HG03025 (cell line): ENCODE results near the gene CPA4.

Source experiments
- ATAC-seq: cut with Tn5 transposase; IDR thresholded peaks from one replicate; pipeline ENCODE4 v1.9.1; 2021; ENCODE audit warnings: mild to moderate bottlenecking, moderate library complexity; ENCODE audit not compliant: unreplicated experiment, low FRiP score

The CPA4 gene

DNA sequence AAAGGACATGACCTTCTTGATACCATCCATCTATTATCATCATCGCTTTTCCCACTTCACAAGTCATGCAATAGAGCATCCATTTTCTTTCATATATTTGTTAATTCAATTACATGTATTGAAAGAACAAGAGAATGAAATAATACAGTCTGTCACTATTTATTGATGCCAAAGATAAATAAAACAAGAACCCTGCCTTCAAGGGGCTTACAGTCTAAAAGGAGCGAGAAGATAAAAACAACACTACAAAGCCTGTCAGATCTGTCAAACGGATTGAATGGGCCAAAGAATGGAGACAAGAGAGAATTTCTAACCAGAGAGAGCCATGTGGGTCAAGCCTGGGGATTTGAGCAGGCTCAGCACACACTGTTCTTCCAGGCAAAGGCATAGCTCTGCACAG lies 67.6 kb downstream of the CPA4 start:
- ATAC-seq, result no peak

DNA sequence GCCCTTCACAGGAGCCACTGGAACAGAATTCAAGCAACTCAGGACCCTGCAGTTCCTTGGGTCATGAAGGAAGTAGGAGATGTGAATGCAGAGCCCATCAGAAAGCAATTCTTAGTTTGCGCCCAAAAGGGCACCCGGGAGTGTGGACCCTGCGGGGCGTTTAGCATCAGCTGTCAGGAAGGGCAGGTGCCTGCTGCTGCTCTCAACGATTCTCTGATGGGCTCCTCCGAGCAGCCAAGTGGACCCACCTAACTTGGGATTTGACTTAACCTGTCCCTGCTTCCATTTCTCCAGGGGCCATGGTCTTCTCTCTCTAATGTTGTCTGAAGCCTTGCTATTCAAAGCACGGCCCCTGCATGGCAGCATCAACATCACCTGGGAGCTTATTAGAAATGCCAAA lies 68.7 kb downstream of the CPA4 start:
- ATAC-seq, result no peak

DNA sequence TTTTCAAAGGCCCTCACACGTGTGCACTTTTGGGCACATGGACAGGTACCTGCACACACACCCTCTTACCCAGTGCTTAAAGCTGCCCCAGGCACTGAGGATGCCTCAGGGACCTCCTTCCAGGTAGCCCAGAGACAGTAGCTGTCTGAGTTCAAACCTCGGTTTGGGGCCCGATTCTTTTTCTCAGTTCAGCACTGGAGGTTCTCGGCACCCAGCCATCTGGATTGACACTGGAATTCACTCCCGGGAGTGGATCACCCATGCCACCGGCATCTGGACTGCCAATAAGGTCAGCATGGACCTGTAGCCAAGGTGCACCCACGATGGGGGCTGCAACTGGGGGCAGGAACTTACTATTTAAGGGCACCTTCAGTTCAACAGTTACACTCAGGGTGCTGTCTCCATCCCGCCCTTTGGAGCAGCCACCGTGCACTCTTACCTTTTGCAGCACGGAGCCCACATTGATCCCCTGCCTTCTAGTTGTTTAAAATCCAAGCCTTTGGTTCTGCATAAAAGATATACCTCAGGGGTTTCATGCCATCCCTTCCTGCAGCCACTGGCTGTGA lies 69.4 kb downstream of the CPA4 start:
- ATAC-seq, result no peak

DNA sequence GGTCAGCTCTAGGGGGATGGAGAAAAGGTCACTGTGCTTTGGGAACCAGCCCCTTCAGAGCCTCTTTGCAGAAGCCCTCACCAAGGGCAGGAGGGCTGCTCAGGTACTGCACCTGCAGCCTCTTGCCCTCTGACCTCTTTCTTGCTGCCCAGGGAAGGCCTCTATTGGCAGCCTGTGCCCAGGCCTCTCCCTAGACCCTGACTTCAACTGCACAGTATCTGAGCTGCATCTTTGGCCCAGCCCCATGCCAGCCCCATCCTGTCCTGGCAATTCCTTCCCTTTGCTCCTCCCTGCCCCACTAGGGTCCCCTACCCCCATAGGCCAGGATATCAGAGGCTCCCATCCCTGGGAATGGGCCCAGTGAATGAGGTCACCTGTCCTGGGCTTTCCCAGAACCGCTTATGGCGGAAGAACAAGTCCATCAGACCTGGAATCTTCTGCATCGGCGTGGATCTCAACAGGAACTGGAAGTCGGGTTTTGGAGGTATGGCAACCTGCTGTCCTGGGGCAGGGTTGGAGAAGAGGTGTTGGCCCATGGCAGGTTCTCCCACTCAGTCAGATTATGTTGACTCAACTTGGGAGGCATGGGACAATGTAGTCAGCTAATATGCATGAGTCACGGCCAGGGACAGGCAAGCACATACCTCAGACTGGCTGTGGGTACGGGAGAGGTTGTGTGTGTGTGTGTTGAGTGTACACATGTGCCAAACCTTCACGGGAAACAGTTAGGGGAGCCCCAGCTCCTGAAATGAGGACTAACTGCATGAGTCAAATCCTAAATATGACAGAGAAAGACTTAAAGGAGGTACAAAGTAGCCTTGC lies 70.3 kb downstream of the CPA4 start:
- no peak for ATAC-seq

DNA sequence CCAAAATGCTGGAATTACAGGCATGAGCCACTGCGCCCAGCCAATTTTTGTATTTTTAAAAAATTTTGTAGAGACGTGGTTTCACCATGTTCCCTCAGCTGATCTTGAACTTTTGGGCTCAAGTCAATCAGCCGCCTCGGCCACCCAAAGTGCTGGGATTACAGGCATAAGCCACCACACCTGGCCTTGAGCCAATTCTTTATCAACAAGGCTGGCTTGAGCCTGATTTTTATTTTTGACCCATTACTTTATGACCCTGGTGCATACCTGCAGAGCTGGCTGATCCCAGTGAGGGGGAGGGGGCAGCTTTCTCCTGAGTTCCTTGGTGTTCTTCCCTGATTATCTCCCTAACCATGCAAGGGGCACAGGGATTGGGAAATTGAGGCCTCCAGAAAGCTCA lies 71.5 kb downstream of the CPA4 start:
- no peak for ATAC-seq

DNA sequence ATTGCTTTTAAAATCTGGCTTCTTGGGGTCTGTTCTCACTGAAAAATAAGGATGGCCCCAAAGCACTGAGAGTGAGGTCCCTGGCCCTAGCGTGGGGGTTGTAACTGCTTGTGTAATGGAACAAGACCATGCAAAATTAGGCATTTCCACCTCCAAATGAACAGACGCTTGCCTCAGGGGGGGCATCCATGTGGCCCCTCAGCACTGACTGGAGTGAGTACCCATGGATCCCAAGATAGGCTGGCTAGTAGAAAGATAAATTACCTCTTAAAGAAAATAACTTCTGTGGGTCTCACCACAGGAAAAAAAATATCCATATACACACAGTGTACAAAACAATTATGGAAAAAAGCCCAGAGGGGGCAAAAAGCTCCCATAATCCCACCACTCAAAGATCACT lies 72.1 kb downstream of the CPA4 start:
- no peak for ATAC-seq

DNA sequence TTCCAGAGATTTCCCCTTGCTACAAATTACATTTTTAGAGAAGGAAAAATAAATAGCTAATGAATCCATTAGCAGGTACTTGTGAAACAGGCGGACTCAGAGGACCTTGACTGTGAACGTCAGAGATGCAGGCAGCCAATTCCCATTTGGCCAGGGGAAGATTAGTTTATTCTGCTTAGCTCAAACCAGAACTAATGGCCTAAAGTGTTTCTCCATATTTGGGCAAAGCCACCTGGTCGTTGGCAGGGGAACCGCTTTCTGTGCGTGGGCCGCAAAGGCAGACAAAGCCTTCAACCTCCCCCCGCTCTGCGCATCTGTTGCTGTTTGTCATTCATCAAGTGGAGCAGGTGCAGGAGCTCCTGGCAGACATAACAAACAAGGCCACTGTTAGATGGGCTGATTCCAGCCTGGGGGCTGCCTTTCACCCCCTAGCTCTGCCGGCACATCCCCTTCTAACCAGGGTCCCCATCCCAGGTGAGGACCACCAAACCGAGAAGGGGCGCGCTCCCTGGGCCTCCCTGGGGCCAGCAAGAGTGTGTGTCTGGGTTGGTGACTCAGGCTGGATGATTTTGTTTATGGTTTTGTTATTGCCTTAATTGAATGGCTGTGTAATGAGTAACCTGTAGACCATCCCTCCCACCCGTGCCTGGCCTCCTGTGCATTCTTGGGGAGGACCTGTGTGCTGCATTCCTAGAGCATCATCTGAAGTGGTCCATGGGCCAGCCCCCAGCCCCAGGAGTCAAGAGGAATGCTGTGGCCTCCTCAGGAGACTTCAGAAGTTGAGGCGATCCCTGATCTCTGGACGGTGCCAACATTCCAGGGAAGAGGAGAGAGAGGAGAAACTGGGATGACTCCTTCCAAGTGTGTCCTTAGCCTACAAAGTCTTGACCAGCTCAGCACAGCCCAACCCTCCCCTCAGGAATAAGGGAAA lies 72.8 kb downstream of the CPA4 start:
- ATAC-seq, result no peak

DNA sequence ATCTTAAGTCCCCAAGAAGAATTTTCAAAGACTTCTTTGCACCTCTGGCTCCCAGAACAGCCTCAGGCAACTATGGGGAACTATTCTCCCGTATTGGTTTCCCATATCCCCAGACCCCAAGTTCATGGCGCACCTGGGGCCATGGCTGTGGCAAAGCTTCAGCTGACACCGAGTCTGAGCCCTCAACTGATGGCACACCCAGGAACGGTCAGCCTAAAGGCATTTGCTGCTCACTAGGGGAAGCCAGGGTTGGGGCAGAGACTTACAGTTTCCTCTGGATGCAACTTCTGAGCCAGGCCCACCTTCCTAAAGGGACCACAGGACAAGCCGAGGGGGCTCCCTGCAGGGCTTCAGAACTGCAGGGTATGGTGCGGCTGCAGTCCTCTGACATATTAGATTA lies 73.6 kb downstream of the CPA4 start:
- ATAC-seq, result no peak

DNA sequence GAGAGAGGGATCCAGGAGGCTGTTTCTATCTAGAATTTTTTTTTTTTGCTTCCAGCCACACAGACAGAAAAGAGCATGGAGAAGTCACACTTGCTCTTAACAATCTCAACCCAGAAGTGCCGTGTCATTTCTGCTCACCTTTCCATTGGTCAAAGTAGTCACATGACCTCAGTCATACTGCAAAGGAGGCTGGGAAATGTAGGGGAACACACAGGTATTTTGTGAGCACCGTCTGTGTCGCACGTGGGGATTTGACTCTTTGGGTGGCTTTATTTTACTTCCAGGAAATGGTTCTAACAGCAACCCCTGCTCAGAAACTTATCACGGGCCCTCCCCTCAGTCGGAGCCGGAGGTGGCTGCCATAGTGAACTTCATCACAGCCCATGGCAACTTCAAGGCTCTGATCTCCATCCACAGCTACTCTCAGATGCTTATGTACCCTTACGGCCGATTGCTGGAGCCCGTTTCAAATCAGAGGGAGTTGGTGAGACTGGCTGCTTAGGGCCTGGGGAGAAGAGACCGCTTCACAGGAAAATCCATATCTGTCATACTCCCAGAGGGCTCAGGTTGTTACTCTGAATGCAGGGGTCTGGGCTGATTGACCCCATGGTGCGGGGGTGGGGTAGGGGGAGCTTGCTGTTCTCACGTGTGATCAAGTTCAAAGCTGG lies 74.3 kb downstream of the CPA4 start:
- no peak for ATAC-seq

DNA sequence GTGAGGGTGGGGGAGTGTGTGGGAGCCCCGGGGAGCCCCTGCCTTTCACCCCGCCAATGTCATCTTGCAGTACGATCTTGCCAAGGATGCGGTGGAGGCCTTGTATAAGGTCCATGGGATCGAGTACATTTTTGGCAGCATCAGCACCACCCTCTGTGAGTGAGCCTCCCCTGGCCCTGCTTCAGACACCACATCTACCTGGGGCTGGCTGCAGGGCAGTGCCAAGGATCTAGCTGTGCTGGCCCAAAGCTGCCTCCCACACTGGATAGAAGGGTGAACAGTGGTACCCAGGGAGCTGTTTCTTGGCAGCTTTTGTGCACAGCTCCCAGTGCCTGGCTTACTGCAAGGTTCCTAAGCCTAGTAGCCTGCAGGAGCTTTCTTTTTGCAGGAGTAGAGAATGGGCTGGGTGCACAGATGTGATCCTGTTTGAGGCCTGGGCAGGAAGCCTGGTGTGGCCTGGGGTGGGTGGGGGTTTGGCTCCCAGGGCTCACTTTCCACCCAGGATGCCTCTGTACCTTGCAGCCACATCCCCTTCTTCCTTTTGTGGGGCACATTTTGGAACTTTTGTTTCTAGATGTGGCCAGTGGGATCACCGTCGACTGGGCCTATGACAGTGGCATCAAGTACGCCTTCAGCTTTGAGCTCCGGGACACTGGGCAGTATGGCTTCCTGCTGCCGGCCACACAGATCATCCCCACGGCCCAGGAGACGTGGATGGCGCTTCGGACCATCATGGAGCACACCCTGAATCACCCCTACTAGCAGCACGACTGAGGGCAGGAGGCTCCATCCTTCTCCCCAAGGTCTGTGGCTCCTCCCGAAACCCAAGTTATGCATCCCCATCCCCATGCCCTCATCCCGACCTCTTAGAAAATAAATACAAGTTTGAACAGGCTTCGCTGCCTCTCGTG lies 75.1 kb downstream of the CPA4 start:
- ATAC-seq, result no peak

DNA sequence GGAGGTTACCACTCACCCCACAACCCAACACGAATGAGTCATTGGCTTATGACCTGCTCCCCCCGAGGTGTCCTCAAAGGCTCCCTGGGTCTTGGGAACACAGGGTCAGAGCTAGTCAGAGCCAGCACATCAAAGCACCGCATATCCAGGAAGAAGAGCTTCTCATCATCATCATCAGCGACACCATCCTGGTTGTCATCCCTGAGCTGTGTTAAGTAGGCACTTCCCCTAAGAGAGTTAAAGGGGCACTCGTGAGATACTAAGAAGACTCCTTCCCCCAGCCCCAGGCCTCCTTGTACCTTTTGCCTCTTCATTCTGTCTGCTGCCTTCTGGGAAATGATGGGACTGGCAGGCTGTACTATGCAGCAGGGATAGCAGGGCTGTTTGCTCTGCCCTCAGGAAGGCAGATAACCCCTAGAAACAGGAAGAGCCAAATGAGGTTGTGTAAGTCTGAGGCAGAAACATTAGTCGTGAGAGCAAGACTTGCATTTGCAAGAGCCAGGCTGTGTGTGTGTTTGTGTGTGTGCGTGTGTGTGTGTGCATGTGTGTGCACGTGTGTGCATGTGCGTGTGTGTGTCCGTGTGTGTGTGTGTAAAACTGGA lies 76.2 kb downstream of the CPA4 start:
- no peak for ATAC-seq

DNA sequence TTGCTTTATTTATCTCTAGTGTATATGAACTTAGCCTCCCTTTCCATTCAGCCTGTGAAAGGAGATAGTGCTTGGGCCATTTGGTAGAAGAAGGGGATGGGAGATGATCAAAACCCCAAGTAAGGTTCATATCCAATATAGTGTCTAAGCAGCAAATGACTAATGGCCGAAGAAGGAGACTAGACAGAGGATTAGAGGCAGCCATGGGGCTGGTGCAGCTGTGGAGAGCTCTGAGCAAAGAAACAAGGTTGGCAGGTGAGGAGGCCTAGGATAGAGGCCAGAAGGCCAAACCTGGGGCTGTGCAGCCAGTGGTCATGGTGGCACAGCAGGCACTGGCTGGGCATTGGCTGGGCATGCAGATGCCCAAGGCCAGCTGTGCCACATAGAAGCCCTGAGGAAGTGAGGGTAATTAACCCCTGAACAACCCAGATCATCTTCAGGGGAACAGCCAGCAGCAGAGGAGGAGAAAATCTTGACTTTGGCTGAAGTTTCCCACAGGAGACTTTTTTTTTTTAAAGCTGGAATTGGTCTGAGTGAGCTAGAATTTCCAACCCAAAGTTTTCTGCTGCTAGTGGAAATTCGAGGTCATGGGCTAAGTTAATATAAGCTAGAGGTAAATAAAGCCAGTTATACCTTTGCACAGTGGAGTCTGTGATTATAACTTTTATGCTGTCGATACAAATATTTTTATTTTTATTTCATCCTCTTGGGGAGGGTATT lies 77.0 kb downstream of the CPA4 start:
- ATAC-seq, result no peak

DNA sequence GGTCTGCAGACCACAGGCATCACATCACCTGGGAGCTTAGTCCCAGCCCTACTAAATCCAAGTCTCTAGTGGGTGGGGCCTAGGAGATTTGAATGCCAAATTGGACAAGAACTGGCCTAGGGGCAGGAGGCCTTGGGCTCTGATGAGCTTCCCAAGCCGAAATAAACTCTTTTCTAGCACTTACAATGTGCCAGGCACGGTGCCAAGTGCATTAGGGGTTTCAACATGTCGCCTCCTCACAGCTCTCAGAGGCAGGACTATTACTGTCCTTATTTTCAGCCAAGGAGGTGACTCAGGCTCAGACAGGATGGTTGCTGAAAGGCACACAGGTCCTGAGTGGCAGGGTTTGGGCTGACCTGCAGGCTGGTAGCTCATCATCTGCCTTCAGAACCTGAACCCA lies 78.1 kb downstream of the CPA4 start:
- ATAC-seq, result no peak

DNA sequence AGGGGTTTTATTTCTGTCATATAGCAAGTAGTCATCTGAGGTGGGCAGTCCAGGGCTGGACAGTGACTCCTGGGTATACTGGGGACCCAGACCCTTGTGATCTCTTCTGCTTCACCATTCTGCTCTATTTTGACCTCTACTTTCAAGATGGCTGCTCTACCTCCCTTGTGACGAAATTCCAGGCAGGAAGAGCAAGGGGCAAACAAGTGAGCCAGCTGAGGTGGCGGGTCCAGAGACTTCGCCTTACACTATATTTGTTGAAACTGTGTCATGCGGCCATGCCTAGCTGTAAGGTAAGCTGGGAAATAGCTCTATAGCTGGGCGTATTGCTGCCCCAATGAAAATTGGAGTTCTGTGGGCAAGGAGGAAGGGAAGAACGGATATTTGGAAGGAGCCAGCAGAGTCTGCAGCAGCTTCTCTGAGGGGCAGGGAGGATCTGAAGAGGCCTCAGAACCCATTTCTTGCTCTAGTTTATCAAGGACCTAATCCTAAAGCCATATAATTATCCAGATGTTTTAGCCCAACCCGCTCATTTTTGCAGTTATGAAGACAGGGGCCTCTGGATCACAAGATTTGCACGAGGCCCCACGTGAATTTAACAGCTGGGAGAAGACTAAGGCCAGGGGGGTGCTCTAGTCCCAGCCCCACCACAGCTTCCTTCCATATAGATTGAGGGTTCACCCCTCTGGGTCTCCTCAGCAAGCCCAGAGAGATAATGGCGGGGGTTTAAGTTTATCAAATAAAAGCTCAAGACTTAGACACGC lies 79.6 kb downstream of the CPA4 start:
- ATAC-seq, result no peak
